Subcutaneous abdominal adipose tissue (tissue), 5 donors: ENCODE data around the gene RNF32.
"Not testable (repeated sequence)": the region's sequence is repeated elsewhere in the genome, so short reads cannot be mapped to it uniquely, and the experiment has no call there.

Experiments
- H3K27ac ChIP-seq: one replicate; pipeline ENCODE4 v1.7.0; 2013; ENCODE audit warnings: low read depth, mild to moderate bottlenecking, inconsistent platforms, low read length, moderate library complexity
- H3K27me3 ChIP-seq, 5 donors: one replicate each; pipeline ENCODE4 v1.7.0; 2013; ENCODE audit warnings: low read length in 5 of 5, inconsistent platforms in 1 of 5; ENCODE audit not compliant: control insufficient read depth in 5 of 5, insufficient read depth in 4 of 5
- H3K36me3 ChIP-seq, 5 donors: one replicate each; pipeline ENCODE4 v1.7.0; 2013; ENCODE audit warnings: low read length in 5 of 5; ENCODE audit not compliant: control insufficient read depth in 5 of 5, insufficient read depth in 5 of 5
- H3K4me1 ChIP-seq, 5 donors: one replicate each; pipeline ENCODE4 v1.7.0; 2013; ENCODE audit warnings: low read length in 5 of 5, mild to moderate bottlenecking in 3 of 5, moderate library complexity in 1 of 5; ENCODE audit not compliant: control insufficient read depth in 5 of 5, insufficient read depth in 5 of 5
- H3K4me3 ChIP-seq, 5 donors: one replicate each; pipeline ENCODE4 v1.7.0; 2013; ENCODE audit warnings: low read length in 5 of 5, low read depth in 1 of 5
- H3K9ac ChIP-seq, 5 donors: one replicate each; pipeline ENCODE4 v1.7.0; 2013; ENCODE audit warnings: low read length in 5 of 5, mild to moderate bottlenecking in 4 of 5, moderate library complexity in 3 of 5
- H3K9me3 ChIP-seq, 5 donors: one replicate each; pipeline ENCODE4 v1.7.0; 2013; ENCODE audit warnings: low read length in 5 of 5; ENCODE audit not compliant: control insufficient read depth in 5 of 5
- donor health status: healthy.
- donor health status: healthy.
- donor health status: healthy.
- donor health status: healthy.
- donor health status: healthy.

The RNF32 gene

GRCh38 chr7:156625580-156625979 is 15.0 kb upstream of the RNF32 start:
- H3K9me3 ChIP-seq = peaks cover 0 to 17% (median 10%) of the 10 kb centered on the region in 5 donors

GRCh38 chr7:156626220-156626895 is 14.2 kb upstream of the RNF32 start:
- H3K4me1 ChIP-seq = peaks cover 0 to 18% (median 4%) of the 10 kb centered on the region in 5 donors
- no peak overlapping the region for H3K4me3 ChIP-seq
- peaks cover 0 to 17% (median 10%) of the 10 kb centered on the region in 5 donors for H3K9me3 ChIP-seq
- H3K27me3 ChIP-seq = no peaks in the 10 kb centered on the region
- H3K27ac ChIP-seq = no peak overlapping the region
- no peaks in the 10 kb centered on the region for H3K36me3 ChIP-seq
- H3K9ac ChIP-seq = no peak overlapping the region

More at GRCh38 chr7:156625580-156625979, 15.0 kb upstream of the RNF32 start:
- Histone ChIP-seq H3K27me3 (no peaks in the 10 kb centered on the region), H3K4me1 (peaks cover 0 to 18% (median 4%) of the 10 kb centered on the region in 5 donors), H3K27ac (no peak overlapping the region), H3K4me3 (no peak overlapping the region), H3K36me3 (no peaks in the 10 kb centered on the region), H3K9ac (no peak overlapping the region)

DNA sequence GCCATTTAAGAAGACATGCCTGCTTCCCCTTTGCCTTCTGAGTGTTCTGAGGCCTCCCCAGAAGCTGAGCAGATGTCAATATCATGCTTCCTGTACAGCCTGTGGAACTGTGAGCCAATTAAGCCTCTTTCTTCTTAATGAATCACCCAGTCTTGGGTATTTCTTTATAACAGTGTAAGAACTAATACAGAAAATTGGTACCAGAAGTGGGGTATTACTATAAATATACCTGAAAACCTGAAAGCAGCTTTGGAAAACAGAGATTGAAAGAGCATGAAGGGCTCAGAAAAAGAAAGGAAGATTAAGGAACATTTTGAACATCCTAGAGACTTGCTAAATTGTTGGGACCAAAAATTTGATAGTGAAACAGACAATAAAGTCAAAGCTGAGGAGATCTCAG is 12.0 kb upstream of the RNF32 start:
- H3K4me3 ChIP-seq = no peak overlapping the region
- no peak overlapping the region for H3K27ac ChIP-seq
- H3K9ac ChIP-seq = no peak overlapping the region
- peaks cover 0 to 17% (median 10%) of the 10 kb centered on the region in 5 donors for H3K9me3 ChIP-seq
- H3K27me3 ChIP-seq = no peaks in the 10 kb centered on the region
- H3K4me1 ChIP-seq = peaks cover 0 to 18% (median 4%) of the 10 kb centered on the region in 5 donors
- H3K36me3 ChIP-seq = no peaks in the 10 kb centered on the region

DNA sequence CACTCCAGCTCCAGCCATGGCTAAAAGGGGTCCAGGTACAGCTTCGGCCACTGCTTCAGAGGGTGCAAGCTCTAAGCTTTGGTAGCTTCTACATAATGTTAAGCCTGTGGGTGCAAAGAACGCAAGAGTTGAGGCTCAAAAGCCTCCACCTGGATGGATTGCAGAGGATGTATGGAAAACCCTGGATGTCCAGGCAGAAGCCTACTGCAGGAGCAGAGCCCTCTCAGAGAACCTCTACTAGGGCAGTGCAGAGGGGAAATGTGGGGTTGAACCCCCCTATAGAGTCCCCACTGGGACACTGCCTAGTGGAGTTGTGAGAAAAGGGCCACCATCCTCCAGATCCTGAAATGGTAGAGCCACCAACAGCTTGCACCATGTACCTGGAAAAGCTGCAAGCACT is 10.7 kb upstream of the RNF32 start:
- H3K4me1 ChIP-seq = peaks cover 0 to 18% (median 4%) of the 10 kb centered on the region in 5 donors
- H3K36me3 ChIP-seq = no peaks in the 10 kb centered on the region
- H3K9me3 ChIP-seq = peaks cover 0 to 17% (median 10%) of the 10 kb centered on the region in 5 donors
- H3K27me3 ChIP-seq = no peaks in the 10 kb centered on the region
- H3K4me3 ChIP-seq = no peak overlapping the region
- H3K9ac ChIP-seq = no peak overlapping the region
- no peak overlapping the region for H3K27ac ChIP-seq

GRCh38 chr7:156634117-156634516 is 6.5 kb upstream of the RNF32 start:
- Histone ChIP-seq H3K9ac (no peak overlapping the region), H3K27ac (no peak overlapping the region), H3K9me3 (peaks cover 0 to 10% (median 8%) of the 10 kb centered on the region in 5 donors), H3K27me3 (no peaks in the 10 kb centered on the region), H3K4me1 (no peaks in the 10 kb centered on the region), H3K4me3 (no peak overlapping the region), H3K36me3 (no peaks in the 10 kb centered on the region)

- H3K4me1 ChIP-seq = peaks cover 0 to 12% (median 9%) of the 10 kb centered on the region in 5 donors
- no peaks in the 10 kb centered on the region for H3K36me3 ChIP-seq
- no peak overlapping the region for H3K9ac ChIP-seq
- H3K27me3 ChIP-seq = no peaks in the 10 kb centered on the region
- no peak overlapping the region for H3K27ac ChIP-seq
- H3K4me3 ChIP-seq = no peak overlapping the region
- peaks cover 0 to 11% (median 8%) of the 10 kb centered on the region in 5 donors for H3K9me3 ChIP-seq
Observed at GRCh38 chr7:156635529-156636385, 4.8 kb upstream of the RNF32 start.

- not testable (repeated sequence) for H3K4me3 ChIP-seq, H3K27ac ChIP-seq, H3K9ac ChIP-seq, H3K27me3 ChIP-seq, H3K36me3 ChIP-seq
- Histone ChIP-seq H3K9me3 (peaks cover 0 to 11% (median 8%) of the 10 kb centered on the region in 5 donors), H3K4me1 (peaks cover 2 to 18% (median 17%) of the 10 kb centered on the region in 5 donors)
Observed at GRCh38 chr7:156637093-156637492, 3.5 kb upstream of the RNF32 start.

GRCh38 chr7:156638443-156639077 is 2.0 kb upstream of the RNF32 start:
- peaks cover 0 to 11% (median 8%) of the 10 kb centered on the region in 5 donors for H3K9me3 ChIP-seq
- H3K27ac ChIP-seq = no peak overlapping the region
- no peak overlapping the region for H3K4me3 ChIP-seq
- H3K4me1 ChIP-seq = peaks cover 2 to 18% (median 17%) of the 10 kb centered on the region in 5 donors
- no peak overlapping the region for H3K9ac ChIP-seq
- no peaks in the 10 kb centered on the region for H3K36me3 ChIP-seq
- H3K27me3 ChIP-seq = no peaks in the 10 kb centered on the region

- peak overlapping the region in 3 of 5 donors; percentile 46 to 83 (median 60) for H3K9ac ChIP-seq
- peaks cover 2 to 18% (median 17%) of the 10 kb centered on the region in 5 donors for H3K4me1 ChIP-seq
- H3K27me3 ChIP-seq = no peaks in the 10 kb centered on the region
- H3K4me3 ChIP-seq = peak overlapping the region; percentile 48 to 88 (median 83)
- H3K36me3 ChIP-seq = no peaks in the 10 kb centered on the region
- peaks cover 0 to 11% (median 8%) of the 10 kb centered on the region in 5 donors for H3K9me3 ChIP-seq
- no peak overlapping the region for H3K27ac ChIP-seq
Observed at GRCh38 chr7:156639426-156640256, 933 bp upstream of the RNF32 start.
